GM18502 (cell line): ENCODE data around the gene RLN1.
"Not testable (repeated sequence)": the region's sequence is repeated elsewhere in the genome, so short reads cannot be mapped to it uniquely, and the experiment has no call there.

ENCODE experiments used
- ATAC-seq: cut with Tn5 transposase; IDR thresholded peaks from one replicate; pipeline ENCODE4 v1.9.1; 2021; ENCODE audit warnings: mild to moderate bottlenecking; ENCODE audit not compliant: unreplicated experiment, poor library complexity

The RLN1 gene

GRCh38 chr9:5326893-5327548 is 12.7 kb downstream of the RLN1 start:
- ATAC-seq = no peak

- ATAC-seq = no peak
Observed at GRCh38 chr9:5326187-5326586, 13.5 kb downstream of the RLN1 start.

- ATAC-seq = not testable (repeated sequence)
Observed at GRCh38 chr9:5321601-5322000, 18.1 kb downstream of the RLN1 start.

GRCh38 chr9:5321058-5321457 is 18.6 kb downstream of the RLN1 start:
- no peak for ATAC-seq

- not testable (repeated sequence) for ATAC-seq
Observed at GRCh38 chr9:5316406-5316805, 23.3 kb downstream of the RLN1 start.

GRCh38 chr9:5315187-5315923 is 24.3 kb downstream of the RLN1 start:
- ATAC-seq = no peak

GRCh38 chr9:5310851-5311250 is 28.8 kb downstream of the RLN1 start:
- ATAC-seq = no peak

- ATAC-seq = no peak
Observed at GRCh38 chr9:5305741-5306140, 33.9 kb downstream of the RLN1 start.

- peak; percentile 100 for ATAC-seq
Observed at GRCh38 chr9:5303840-5304795, 35.6 kb downstream of the RLN1 start, which contains the start of gene RLN2. RLN2 (minus strand) TSS chr9:5304716; CDS start chr9:5304580, 136 bp downstream.

GRCh38 chr9:5301544-5301943 is 38.1 kb downstream of the RLN1 start:
- no peak for ATAC-seq

- ATAC-seq = no peak
Observed at GRCh38 chr9:5292141-5292540, 47.5 kb downstream of the RLN1 start.

GRCh38 chr9:5288591-5288990 is 51.1 kb downstream of the RLN1 start:
- ATAC-seq = no peak

GRCh38 chr9:5286262-5286661 is 53.4 kb downstream of the RLN1 start:
- ATAC-seq = no peak
